ENCODE results near the gene EXOG.
"Not testable (repeated sequence)": the region's sequence is repeated elsewhere in the genome, so short reads cannot be mapped to it uniquely, and the experiment has no call there.

EXOG gene

GRCh38 chr3:38565339-38566214 lies 69.4 kb downstream of the EXOG start:
- no peak for DNase-seq

- DNase-seq = no peak
These were observed 70.0 kb downstream of the EXOG start for GRCh38 chr3:38566215-38566528.

GRCh38 chr3:38566794-38567193 lies 70.7 kb downstream of the EXOG start:
- not testable (repeated sequence) for DNase-seq

DNA sequence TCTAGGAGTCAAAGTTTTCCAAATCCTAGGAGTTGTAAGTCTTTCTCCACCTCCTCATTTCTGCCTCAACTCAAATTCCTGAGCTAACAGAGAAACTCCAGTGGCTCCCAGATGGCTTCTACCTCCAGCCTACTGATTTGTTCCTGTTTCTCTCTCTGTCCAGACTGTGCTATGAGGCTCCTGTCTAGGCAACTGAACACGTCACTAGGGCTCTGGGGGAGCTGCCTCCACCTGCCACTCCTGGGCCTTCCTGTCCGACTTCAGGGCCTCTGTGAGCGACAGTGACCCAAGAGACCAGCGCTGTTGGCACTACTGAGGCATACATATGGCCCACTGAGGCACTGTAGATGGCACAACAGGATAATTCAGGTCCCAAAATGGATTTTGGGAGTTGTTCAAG lies 71.4 kb downstream of the EXOG start:
- no peak for DNase-seq

- DNase-seq = no peak
These were observed 77.0 kb downstream of the EXOG start for GRCh38 chr3:38573111-38573510.

GRCh38 chr3:38573556-38573955 lies 77.4 kb downstream of the EXOG start:
- DNase-seq = no peak

DNA sequence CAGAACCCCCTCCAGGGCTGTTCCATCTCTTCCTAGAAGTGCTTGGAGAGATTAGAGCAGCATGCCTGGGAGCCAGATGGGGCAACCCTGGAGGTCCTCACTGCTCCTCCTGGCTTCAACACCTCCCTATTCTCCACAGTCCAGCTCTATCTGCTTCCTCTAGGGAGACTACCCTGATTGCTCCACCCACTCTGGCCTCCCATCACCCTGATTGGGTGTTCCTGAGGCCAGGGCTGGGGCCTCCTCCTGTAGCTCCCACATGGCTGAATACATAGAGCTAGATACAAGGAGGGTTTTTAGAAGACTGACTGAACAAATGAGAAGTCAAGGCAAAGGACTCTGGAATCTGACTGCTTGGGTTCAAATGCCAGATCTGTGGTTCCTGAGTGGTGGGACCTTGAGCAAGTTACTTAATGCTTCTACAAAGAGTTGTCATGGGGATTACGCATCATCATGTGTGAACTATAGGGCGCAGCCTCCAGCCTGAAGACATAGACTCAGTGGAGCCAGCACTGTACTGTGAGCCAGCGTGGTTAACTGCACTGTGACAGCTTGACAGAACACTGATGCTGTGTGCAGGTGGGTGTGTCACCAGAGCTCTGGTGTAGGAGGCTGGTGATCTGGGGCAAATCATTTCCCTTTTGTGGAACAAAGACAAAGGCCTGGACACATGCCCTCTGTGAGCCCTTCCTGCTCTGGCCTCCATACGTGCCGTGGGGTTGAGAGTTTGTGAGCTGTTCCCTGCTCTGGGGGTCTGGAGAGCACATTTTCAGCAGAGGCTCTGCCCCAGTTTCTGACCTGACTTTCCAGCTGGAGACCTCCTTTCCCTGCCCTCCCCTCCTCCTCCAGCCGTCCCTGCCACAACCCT lies 78.5 kb downstream of the EXOG start:
- no peak for DNase-seq

DNA sequence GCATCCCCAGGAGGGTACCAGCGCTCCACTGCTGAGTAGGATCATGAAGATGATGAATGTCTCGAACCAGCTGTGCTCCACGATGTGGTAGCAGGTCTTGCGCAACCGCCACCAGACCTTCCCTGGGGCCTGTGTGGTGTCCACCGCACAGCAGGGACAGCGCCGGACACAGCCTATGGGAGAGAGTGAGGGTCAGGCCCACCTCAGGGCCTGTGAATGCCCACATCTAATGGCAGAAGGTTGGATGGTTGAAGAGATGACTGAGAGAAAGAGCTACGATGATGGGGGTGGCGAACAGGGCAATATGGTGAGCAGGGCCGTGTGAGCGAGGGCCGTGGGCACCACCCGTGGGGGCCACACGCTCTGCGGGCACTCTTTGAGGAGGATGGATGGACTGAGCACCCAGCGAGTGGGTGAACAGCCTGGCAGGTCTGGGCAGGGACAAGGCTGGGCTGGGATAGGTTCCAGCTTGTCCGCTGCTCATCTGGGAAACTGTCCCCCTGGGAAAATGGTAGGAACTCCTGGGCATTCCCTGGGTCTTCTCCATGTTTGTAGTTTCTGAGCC lies 79.2 kb downstream of the EXOG start:
- DNase-seq = no peak

Measured in SIG-M5 (cell line).